HFF-Myc (cell line): ENCODE measurements around the gene CWH43.

Experiments
- DNase-seq: peaks from one replicate; pipeline ENCODE4 v3.0.0-alpha.2; 2011; ENCODE audit warnings: low read depth; ENCODE audit errors: extremely low read depth
- H3K4me3 ChIP-seq: replicated peaks from 2 replicates; pipeline ENCODE4 v1.5.1; 2011; ENCODE audit warnings: low read depth, mild to moderate bottlenecking, control low read depth, low read length
- CTCF ChIP-seq: IDR thresholded peaks from 2 replicates; pipeline ENCODE4 v1.5.1; 2012; ENCODE audit warnings: mild to moderate bottlenecking, low read depth, low read length, control low read depth; ENCODE audit errors: missing control alignments

Gene CWH43

GRCh38 chr4:48958582-48958981 is 27.5 kb upstream of the CWH43 start:
- TF ChIP-seq CTCF, result no peak

GRCh38 chr4:48960988-48961635 is 25.0 kb upstream of the CWH43 start:
- no peak for DNase-seq
- H3K4me3 ChIP-seq, result no peak overlapping the region
- no peak for TF ChIP-seq CTCF

More at GRCh38 chr4:48958582-48958981, 27.5 kb upstream of the CWH43 start:
- no peak for DNase-seq
- H3K4me3 ChIP-seq, result no peak overlapping the region

GRCh38 chr4:48962636-48963035 is 23.4 kb upstream of the CWH43 start:
- no peak for DNase-seq
- no peak for TF ChIP-seq CTCF
- no peak overlapping the region for H3K4me3 ChIP-seq

- DNase-seq, result peak; percentile 65
- H3K4me3 ChIP-seq, result no peak overlapping the region
- TF ChIP-seq CTCF, result peak; percentile 99
These were observed 22.9 kb upstream of the CWH43 start for GRCh38 chr4:48963042-48963679.

- no peak for DNase-seq
- no peak for TF ChIP-seq CTCF
- no peak overlapping the region for H3K4me3 ChIP-seq
These were observed 19.0 kb upstream of the CWH43 start for GRCh38 chr4:48967101-48967500.

GRCh38 chr4:48967631-48968030 is 18.4 kb upstream of the CWH43 start:
- no peak for DNase-seq
- H3K4me3 ChIP-seq, result no peak overlapping the region
- no peak for TF ChIP-seq CTCF
